GM19035 (cell line): Measurements from ENCODE around the gene SOWAHB.

ENCODE experiments used
- ATAC-seq: cut with Tn5 transposase; IDR thresholded peaks from one replicate; pipeline ENCODE4 v1.9.1; 2021; ENCODE audit not compliant: unreplicated experiment

Gene SOWAHB

GRCh38 chr4:76854858-76855257 lies 43.1 kb downstream of the SOWAHB start:
- no peak for ATAC-seq

DNA sequence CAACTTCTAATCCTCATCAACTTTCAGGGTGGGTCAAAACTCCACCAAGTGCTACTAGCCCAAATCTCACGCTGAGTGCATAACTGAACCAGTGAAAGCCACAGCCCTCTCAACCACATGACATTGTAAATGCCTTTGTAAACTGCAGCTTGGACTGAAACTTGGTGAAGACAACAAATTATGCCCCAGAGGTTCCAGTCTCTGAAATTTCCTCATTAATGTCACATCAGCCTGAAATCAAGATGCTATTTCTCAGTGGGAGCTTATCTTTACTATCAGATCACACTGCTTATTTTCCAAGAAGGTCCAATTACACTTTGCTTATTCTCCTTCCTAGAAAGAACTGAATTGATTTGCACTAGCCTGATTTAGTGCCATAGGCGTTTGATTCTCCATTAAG lies 46.6 kb downstream of the SOWAHB start:
- ATAC-seq = no peak

DNA sequence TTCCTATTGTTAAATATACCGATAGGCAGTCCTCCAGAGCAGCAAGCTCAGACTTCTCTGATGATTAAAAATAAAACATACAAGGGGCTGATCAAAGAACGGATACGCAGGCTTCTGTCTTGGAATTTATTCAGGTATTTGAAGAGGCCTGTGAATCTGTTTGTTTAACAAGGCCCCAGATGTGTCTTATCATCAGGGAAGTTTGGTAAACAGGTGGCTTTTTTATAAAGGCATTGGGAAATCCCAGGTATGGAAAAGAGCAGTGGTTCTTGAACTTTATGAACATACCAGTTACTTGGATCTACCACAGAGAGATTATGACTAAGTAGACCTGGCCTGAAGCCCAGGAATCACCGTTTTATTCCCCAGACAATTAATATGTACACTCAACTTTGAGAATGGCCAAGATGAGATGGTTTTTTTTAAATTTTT lies 47.9 kb downstream of the SOWAHB start:
- ATAC-seq = no peak
